ENCODE measurements around the gene RTBDN.

The RTBDN gene

GRCh38 chr19:12791345-12792050, 42.9 kb downstream of the RTBDN start, which contains the start of gene JUNB:
Gene JUNB, plus strand, starts transcription at chr19:12791486. Its CDS starts 286 bp downstream, at chr19:12791772.
- peak; percentile 74 to 85 for DNase-seq

- no peak for DNase-seq
Observed at GRCh38 chr19:12790628-12791344, 43.6 kb downstream of the RTBDN start.

GRCh38 chr19:12789904-12790619, 44.3 kb downstream of the RTBDN start:
- peak; percentile 78 to 79 for DNase-seq

- no peak for DNase-seq
Observed at GRCh38 chr19:12789098-12789903, 45.1 kb downstream of the RTBDN start.

GRCh38 chr19:12788682-12789097, 45.7 kb downstream of the RTBDN start:
- DNase-seq: no peak

GRCh38 chr19:12788042-12788681, 46.2 kb downstream of the RTBDN start:
- no peak for DNase-seq

GRCh38 chr19:12787458-12787857, 46.9 kb downstream of the RTBDN start:
- no peak for DNase-seq

- no peak for DNase-seq
Observed at GRCh38 chr19:12786952-12787351, 47.4 kb downstream of the RTBDN start.

GRCh38 chr19:12786141-12786870, 48.1 kb downstream of the RTBDN start:
- DNase-seq: no peak

- DNase-seq: no peak
Observed at GRCh38 chr19:12785431-12786031, 48.8 kb downstream of the RTBDN start.

GRCh38 chr19:12784871-12785430, 49.4 kb downstream of the RTBDN start:
- DNase-seq: no peak

- no peak for DNase-seq
Observed at GRCh38 chr19:12784394-12784870, 49.9 kb downstream of the RTBDN start.

- DNase-seq: no peak
Observed at GRCh38 chr19:12783849-12784393, 50.5 kb downstream of the RTBDN start.

GRCh38 chr19:12783291-12783848, 51.0 kb downstream of the RTBDN start:
- no peak for DNase-seq

GRCh38 chr19:12782424-12783290, 51.7 kb downstream of the RTBDN start:
- DNase-seq: peak; percentile 49 to 50

GRCh38 chr19:12782174-12782423, 52.3 kb downstream of the RTBDN start:
- no peak for DNase-seq

- DNase-seq: no peak
Observed at GRCh38 chr19:12779162-12779993, 55.0 kb downstream of the RTBDN start.

- no peak for DNase-seq
Observed at GRCh38 chr19:12778905-12779161, 55.5 kb downstream of the RTBDN start.

Measured in NCI-H1930 (cell line).